Activated naive CD8-positive, alpha-beta T cell treated with anti-CD3 and anti-CD28 coated beads, Interleukin-2, amount 50 U/mL, for 24 hours (primary cell): Measurements from ENCODE around the gene CARMIL1.

Experiments
- ATAC-seq: fragments of 150-1000 bp; cut with Tn5 transposase; one replicate; pipeline ENCODE4 v1.10.0; 2021
- DNase-seq: peaks from one replicate; pipeline ENCODE4 v3.0.0; 2021
- H3K27ac Mint-ChIP-seq: one replicate; pipeline ENCODE4 v1.8.0; 2021; ENCODE audit warnings: mild to moderate bottlenecking, mixed read lengths
- H3K27me3 Mint-ChIP-seq: one replicate; pipeline ENCODE4 v1.8.0; 2021; ENCODE audit warnings: mixed read lengths
- H3K36me3 Mint-ChIP-seq: one replicate; pipeline ENCODE4 v1.8.0; 2021; ENCODE audit warnings: low read depth, mixed read lengths
- H3K4me1 Mint-ChIP-seq: one replicate; pipeline ENCODE4 v1.8.0; 2021; ENCODE audit warnings: mixed read lengths
- H3K4me3 Mint-ChIP-seq: one replicate; pipeline ENCODE4 v1.8.0; 2021; ENCODE audit warnings: mild to moderate bottlenecking, moderate library complexity, mixed read lengths
- H3K9me3 Mint-ChIP-seq: one replicate; pipeline ENCODE4 v1.8.0; 2021; ENCODE audit warnings: mixed read lengths

Gene CARMIL1

DNA sequence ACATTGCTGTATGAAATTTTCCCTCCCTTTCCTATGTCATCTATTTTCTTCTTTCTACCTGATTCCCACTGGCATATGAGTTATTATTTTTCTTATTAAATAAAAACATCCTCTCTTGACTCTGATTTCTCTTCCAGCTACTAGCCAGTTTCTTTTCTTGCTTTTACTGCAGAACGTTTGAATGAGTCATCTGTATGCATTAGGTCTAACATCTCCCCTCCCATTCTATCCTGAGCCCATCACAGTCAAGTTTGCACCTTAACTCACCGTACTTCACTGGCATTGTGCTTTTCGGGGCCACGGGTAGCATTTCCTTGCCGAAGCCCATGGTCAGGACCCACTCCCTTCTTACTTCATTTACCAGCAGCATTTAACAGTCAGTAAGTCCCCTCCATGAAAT lies 65.7 kb downstream of the CARMIL1 start:
- no peak overlapping the region for H3K4me3 Mint-ChIP-seq
- H3K4me1 Mint-ChIP-seq: peaks cover 10% of the 10 kb centered on the region
- H3K27ac Mint-ChIP-seq: no peak overlapping the region
- ATAC-seq (peak; percentile 36), DNase-seq (no peak)
- no peaks in the 10 kb centered on the region for H3K9me3 Mint-ChIP-seq
- H3K27me3 Mint-ChIP-seq: no peaks in the 10 kb centered on the region
- H3K36me3 Mint-ChIP-seq: no peaks in the 10 kb centered on the region

DNA sequence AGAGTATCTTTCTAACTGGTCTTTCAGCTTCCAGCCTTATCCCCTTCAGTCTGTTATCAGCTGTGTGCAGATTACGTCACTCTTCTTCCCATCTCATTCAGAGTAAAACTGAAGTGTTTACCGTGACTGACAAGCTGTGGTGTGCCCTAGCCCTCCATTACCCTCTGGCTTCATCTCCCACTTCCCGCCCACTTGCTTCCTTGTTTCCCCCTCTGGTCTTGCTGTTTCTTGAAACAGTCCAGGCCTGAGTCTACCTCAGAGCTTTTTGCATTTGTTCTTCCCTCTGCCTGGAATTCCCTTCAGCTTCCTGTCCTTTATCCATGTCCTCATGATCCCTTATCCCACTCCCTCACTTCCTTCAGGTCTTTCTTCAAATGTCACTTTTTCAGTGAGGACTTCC lies 66.9 kb downstream of the CARMIL1 start:
- H3K4me1 Mint-ChIP-seq: peaks cover 6% of the 10 kb centered on the region
- H3K9me3 Mint-ChIP-seq: no peaks in the 10 kb centered on the region
- no peak for DNase-seq

DNA sequence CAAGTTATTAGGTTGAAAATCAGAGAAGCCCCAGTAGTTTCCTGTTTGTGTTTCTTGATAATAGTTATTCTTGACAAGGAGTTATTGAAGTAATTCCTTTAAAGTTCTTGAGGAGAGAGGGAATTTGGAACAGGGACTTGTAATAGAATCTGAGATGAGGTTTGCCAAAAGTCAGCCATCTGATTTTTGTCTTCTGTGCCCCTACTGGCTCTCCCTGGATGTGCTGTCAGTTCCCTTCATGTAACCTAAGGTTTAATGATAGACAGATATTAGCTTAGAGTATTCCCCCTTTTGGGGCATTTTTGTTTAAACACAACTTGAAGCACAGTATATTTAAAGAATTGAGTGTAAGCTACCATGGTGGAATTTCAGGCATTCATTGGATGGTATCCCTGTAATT lies 71.4 kb downstream of the CARMIL1 start:
- no peaks in the 10 kb centered on the region for H3K9me3 Mint-ChIP-seq
- ATAC-seq (no peak), DNase-seq (no peak)
- H3K4me1 Mint-ChIP-seq: peaks cover 8% of the 10 kb centered on the region
- no peaks in the 10 kb centered on the region for H3K27me3 Mint-ChIP-seq
- no peak overlapping the region for H3K27ac Mint-ChIP-seq
- no peaks in the 10 kb centered on the region for H3K36me3 Mint-ChIP-seq
- H3K4me3 Mint-ChIP-seq: no peak overlapping the region

More for the DNA sequence above, 66.9 kb downstream of the CARMIL1 start:
- Mint-ChIP-seq H3K4me3 (no peak overlapping the region), H3K27ac (no peak overlapping the region), H3K36me3 (no peaks in the 10 kb centered on the region), H3K27me3 (no peaks in the 10 kb centered on the region)
- no peak for ATAC-seq

GRCh38 chr6:25351485-25351884 lies 72.3 kb downstream of the CARMIL1 start:
- Mint-ChIP-seq H3K36me3 (no peaks in the 10 kb centered on the region), H3K27me3 (no peaks in the 10 kb centered on the region), H3K9me3 (no peaks in the 10 kb centered on the region), H3K4me3 (no peak overlapping the region), H3K4me1 (peaks cover 8% of the 10 kb centered on the region), H3K27ac (no peak overlapping the region)
- ATAC-seq (no peak), DNase-seq (no peak)

DNA sequence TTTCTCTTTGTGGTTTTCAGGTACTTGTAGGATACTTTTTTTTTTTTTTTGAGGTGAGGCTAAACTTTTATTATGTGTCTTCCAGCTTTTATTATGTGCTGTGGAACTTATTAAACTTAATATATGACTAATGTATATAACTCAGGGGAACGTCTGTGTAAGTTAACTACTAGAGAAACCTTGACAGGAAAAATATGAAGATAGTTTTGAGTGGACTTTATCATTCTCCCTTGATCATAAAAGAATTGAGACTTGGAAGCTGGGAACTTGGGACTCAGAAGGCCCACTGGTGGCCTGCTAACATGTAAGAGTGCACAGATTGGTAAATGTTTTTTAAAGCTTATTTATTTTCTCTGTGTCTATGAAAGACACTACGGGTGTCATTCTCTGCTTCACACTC lies 73.1 kb downstream of the CARMIL1 start:
- Mint-ChIP-seq H3K4me1 (peaks cover 8% of the 10 kb centered on the region), H3K27me3 (no peaks in the 10 kb centered on the region), H3K9me3 (no peaks in the 10 kb centered on the region), H3K27ac (no peak overlapping the region), H3K36me3 (no peaks in the 10 kb centered on the region), H3K4me3 (no peak overlapping the region)
- DNase-seq: no peak
- no peak for ATAC-seq

DNA sequence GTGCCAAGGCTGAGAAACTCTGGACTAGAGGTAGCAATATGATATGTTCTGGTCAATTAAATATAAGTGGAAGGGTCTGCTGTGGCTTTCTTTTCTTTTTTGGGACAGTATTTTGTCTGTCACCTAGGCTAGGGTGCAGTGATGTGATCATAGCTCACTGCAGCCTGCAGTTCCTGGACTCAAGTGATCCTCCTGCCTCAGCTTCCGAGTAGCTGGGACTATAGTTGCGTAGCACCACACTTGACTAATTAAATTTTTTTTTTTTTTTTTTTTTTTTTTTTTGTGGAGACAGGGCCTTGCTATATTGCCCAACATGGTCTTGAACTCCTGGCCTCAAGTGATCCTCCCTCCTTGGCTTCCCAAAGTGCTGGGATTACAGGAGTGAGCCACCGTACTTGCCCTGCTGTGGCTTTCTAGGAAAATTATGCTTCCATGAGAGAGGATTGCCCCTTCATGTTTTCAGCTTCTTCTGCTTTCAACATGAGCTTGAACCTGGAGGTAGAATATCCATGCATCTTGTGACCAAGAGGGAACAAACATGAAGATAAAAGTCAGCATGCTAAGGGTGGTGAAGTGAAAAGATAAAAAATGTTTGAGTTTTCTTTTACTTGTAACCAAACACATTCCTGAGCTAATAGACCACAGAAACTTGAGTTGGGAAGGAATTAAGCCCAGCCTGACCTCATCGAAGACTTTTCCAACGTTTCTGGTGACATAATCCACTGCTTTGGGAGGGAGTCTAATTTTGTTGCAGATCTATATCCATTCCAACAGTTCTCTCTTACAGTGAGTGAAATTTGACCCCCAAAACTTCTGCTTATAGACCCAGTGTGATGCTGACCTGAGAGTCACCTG lies 75.1 kb downstream of the CARMIL1 start:
- DNase-seq: no peak
- ATAC-seq: no peak
- Mint-ChIP-seq H3K4me1 (peaks cover 6% of the 10 kb centered on the region), H3K9me3 (no peaks in the 10 kb centered on the region), H3K27ac (no peak overlapping the region), H3K27me3 (no peaks in the 10 kb centered on the region), H3K4me3 (no peak overlapping the region), H3K36me3 (no peaks in the 10 kb centered on the region)

DNA sequence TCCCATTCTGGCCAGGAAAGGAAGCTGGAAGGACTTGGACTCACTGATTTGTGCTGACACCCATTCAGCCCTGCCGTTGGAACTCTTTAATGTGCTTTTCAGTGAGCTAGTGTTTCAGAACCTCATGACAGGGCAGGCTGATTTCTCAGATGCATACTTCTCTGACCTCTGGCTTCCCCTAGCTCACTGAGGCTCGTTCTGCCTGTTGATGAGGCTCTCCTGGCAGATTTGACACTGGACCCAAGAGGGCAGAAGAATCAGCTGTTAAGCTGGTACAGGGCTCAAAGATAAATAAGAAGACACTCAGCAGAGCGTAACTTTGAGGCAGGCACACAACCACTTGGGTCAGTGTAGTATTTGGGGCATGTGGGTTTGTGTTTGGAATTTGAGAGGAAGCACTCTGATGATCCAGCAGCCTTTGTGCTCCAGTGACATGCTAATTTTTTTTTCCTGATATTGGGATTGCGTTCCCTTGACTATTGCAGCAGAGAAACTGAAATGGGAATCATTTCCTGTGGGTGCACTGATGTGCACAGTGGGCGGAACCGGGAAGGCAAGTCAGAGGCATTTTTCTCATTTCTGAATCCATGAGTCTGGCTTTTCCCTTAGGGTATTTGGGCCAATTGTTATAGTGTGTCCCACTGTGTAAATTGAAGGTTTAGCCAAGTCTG lies 80.2 kb downstream of the CARMIL1 start:
- no peaks in the 10 kb centered on the region for H3K27me3 Mint-ChIP-seq
- no peak overlapping the region for H3K4me3 Mint-ChIP-seq
- ATAC-seq (no peak), DNase-seq (no peak)
- H3K4me1 Mint-ChIP-seq: no peaks in the 10 kb centered on the region
- H3K27ac Mint-ChIP-seq: no peak overlapping the region
- H3K9me3 Mint-ChIP-seq: no peaks in the 10 kb centered on the region
- no peaks in the 10 kb centered on the region for H3K36me3 Mint-ChIP-seq

DNA sequence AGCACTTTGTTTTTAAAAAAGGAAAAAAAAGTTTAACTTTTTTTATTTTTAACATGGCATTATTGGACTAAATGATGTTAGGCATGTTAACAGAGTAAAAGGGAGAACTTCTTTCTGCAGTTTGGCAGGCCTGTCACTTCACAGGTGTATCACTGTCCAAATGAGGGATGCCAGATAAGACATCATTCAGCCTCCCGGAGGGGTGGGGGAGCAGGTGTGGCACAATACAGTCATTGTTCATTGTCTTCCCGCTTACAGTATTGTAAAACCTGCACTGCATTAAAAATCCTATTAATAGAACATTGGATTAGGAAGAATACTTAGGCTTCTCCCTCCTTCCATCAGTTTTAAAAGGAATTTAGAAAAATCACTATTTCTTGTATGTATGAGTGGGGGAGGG lies 80.7 kb downstream of the CARMIL1 start:
- no peak overlapping the region for H3K27ac Mint-ChIP-seq

DNA sequence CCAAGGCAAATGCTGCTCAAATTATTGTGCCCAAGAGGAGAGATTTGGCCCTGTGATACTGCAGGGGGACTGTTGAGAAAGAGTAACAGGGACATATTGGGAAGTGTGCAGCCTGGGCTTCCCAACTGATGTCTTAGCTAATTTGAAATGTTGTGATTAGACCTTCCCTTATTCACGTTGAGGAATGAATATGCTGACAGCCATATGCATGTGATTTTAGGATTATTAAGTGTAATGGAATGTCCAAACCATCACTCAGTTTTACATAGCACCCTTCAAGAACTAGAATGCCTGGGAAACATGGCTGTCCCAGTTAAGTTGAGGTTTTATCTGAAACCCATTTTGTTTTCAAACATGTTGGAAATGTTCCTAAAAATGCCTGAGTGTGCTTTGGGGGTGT lies 81.4 kb downstream of the CARMIL1 start:
- Mint-ChIP-seq H3K9me3 (no peaks in the 10 kb centered on the region), H3K4me1 (no peaks in the 10 kb centered on the region), H3K36me3 (no peaks in the 10 kb centered on the region), H3K27ac (no peak overlapping the region), H3K4me3 (no peak overlapping the region), H3K27me3 (no peaks in the 10 kb centered on the region)
- ATAC-seq (no peak), DNase-seq (no peak)

More for the DNA sequence above, 80.7 kb downstream of the CARMIL1 start:
- H3K9me3 Mint-ChIP-seq: no peaks in the 10 kb centered on the region
- ATAC-seq (no peak), DNase-seq (no peak)
- H3K27me3 Mint-ChIP-seq: no peaks in the 10 kb centered on the region
- no peaks in the 10 kb centered on the region for H3K4me1 Mint-ChIP-seq
- no peaks in the 10 kb centered on the region for H3K36me3 Mint-ChIP-seq
- no peak overlapping the region for H3K4me3 Mint-ChIP-seq

DNA sequence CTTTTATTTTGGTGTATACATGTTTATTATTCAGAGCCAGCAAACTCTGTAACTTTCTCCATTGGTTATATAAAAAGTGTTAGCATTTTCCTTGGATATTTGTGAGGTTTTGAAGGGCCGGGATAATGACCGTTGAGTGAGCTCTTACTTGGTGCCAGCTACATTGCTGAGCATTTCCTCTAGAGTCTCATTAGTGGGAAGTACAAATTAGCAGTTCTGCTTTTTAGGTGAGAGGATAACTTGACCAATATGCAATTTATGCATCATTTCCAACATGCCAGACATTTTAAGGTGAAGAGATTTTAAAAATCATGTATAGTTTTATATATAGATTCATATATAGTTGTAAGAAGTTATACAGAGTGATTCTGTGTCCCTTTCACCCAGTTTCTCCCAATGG lies 84.3 kb downstream of the CARMIL1 start:
- no peaks in the 10 kb centered on the region for H3K36me3 Mint-ChIP-seq
- H3K27ac Mint-ChIP-seq: no peak overlapping the region
- no peak overlapping the region for H3K4me3 Mint-ChIP-seq
- ATAC-seq (no peak), DNase-seq (no peak)
- H3K27me3 Mint-ChIP-seq: no peaks in the 10 kb centered on the region
- H3K4me1 Mint-ChIP-seq: peaks cover 24% of the 10 kb centered on the region
- H3K9me3 Mint-ChIP-seq: no peaks in the 10 kb centered on the region

DNA sequence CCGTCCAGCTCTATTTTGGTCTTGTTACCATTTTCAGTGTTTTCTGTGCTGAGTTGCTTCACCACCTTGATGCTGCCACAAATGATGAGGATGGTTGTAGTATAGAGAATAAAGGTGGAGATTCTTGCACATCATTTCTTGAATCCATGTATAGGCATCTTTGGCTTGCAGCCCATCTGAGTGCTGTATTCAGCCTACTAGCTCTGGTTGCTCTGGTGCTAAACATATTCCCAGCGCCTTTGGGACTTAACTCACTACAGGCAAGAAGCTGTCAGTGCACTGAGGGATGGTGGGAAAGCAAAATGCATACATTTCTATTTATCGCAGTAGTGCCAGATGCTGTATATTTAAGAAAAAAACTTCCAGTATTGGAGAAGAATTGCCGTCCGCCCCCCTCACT lies 86.0 kb downstream of the CARMIL1 start:
- no peaks in the 10 kb centered on the region for H3K27me3 Mint-ChIP-seq
- peaks cover 41% of the 10 kb centered on the region for H3K4me1 Mint-ChIP-seq
- DNase-seq: no peak
- no peaks in the 10 kb centered on the region for H3K9me3 Mint-ChIP-seq
- ATAC-seq: no peak
- no peak overlapping the region for H3K27ac Mint-ChIP-seq
- H3K4me3 Mint-ChIP-seq: no peak overlapping the region
- H3K36me3 Mint-ChIP-seq: no peaks in the 10 kb centered on the region

DNA sequence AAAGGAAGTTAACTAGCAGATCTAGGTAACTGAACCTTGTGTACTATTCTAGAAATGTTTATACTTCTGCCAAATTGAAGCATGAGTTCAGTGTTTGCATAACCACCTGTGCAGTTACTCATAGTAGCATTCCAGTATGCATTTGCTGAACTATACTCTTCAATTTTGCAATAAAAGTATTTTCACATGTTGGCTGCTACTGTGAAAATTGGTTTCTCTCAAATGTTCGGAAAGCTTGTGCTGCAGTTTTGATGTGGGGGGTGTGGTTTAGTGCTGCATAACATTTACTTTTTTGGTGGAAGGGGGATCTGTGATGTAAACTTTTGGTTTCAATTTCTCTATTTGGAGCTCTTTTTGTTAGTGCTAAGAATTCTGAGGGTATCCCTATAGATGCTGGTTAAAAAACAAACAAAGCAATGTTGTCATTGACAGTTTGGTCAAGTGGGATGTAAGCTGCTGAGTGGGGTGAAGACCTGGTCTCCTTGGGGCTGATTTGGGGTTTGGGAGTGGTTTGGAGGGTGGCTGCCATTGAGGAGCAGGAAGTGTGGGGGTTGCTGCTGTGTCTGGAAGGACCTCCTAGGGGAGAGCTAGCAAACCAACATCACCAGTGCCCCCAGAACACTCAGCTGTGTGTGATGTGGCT lies 87.8 kb downstream of the CARMIL1 start:
- DNase-seq (peak; percentile 33), ATAC-seq (peak; percentile 53)
- peaks cover 5% of the 10 kb centered on the region for H3K9me3 Mint-ChIP-seq
- peak overlapping the region; percentile 84 for H3K27ac Mint-ChIP-seq
- H3K27me3 Mint-ChIP-seq: no peaks in the 10 kb centered on the region
- no peaks in the 10 kb centered on the region for H3K36me3 Mint-ChIP-seq
- H3K4me1 Mint-ChIP-seq: peaks cover 58% of the 10 kb centered on the region
- peak overlapping the region; percentile 80 for H3K4me3 Mint-ChIP-seq

GRCh38 chr6:25369036-25369432 lies 89.9 kb downstream of the CARMIL1 start:
- H3K9me3 Mint-ChIP-seq: peaks cover 10% of the 10 kb centered on the region
- no peak for ATAC-seq
- no peaks in the 10 kb centered on the region for H3K27me3 Mint-ChIP-seq
- H3K27ac Mint-ChIP-seq: no peak overlapping the region
- peaks cover 4% of the 10 kb centered on the region for H3K36me3 Mint-ChIP-seq
- no peak for DNase-seq
- H3K4me3 Mint-ChIP-seq: peak overlapping the region; percentile 54
- H3K4me1 Mint-ChIP-seq: peaks cover 69% of the 10 kb centered on the region

GRCh38 chr6:25369433-25370177 lies 90.4 kb downstream of the CARMIL1 start:
- peak; percentile 44 for ATAC-seq
- Mint-ChIP-seq H3K9me3 (peaks cover 10% of the 10 kb centered on the region), H3K27ac (peak overlapping the region; percentile 90), H3K4me3 (peak overlapping the region; percentile 54), H3K4me1 (peaks cover 70% of the 10 kb centered on the region), H3K27me3 (no peaks in the 10 kb centered on the region), H3K36me3 (peaks cover 4% of the 10 kb centered on the region)
- DNase-seq: no peak
